Kidney epithelial cell (primary cell): Measurements from ENCODE around the gene VIPR1. TPM values are rescaled to one million over a fixed set of nuclear protein-coding genes. Genes with fewer than 3 reads are reported as not detected.

Source experiments
- DNase-seq: peaks from one replicate; pipeline ENCODE4 v3.0.0-alpha.2; 2010; ENCODE audit warnings: low read depth
- H3K27me3 ChIP-seq: 2 replicates; pipeline ENCODE4 v1.6.0; 2011; ENCODE audit warnings: low read length; ENCODE audit not compliant: control insufficient read depth, insufficient read depth
- H3K36me3 ChIP-seq: 2 replicates; pipeline ENCODE4 v1.5.1; 2011; ENCODE audit warnings: low read length; ENCODE audit not compliant: control insufficient read depth, insufficient read depth
- H3K4me3 ChIP-seq: 2 replicates; pipeline ENCODE4 v1.5.1; 2011; ENCODE audit warnings: low read depth, mild to moderate bottlenecking, control low read depth, low read length
- total RNA-seq: library from RNA; depleted of rRNA; stranded (reverse); fragments of >200 nt; gene quantifications from 2 replicates; pipeline ENCODE4 v1.2.3, GENCODE V29; 2015
- TF ChIP-seq, protein P1 (sequence below): IDR thresholded peaks from 2 replicates; pipeline ENCODE4 v1.5.1; 2011; ENCODE audit warnings: mild to moderate bottlenecking, moderate library complexity, low read length, control low read depth, inconsistent platforms; ENCODE audit not compliant: insufficient read depth, poor library complexity, severe bottlenecking

VIPR1 gene
- total RNA-seq, 1 donor from 2014 or later: 1.3 TPM

DNA sequence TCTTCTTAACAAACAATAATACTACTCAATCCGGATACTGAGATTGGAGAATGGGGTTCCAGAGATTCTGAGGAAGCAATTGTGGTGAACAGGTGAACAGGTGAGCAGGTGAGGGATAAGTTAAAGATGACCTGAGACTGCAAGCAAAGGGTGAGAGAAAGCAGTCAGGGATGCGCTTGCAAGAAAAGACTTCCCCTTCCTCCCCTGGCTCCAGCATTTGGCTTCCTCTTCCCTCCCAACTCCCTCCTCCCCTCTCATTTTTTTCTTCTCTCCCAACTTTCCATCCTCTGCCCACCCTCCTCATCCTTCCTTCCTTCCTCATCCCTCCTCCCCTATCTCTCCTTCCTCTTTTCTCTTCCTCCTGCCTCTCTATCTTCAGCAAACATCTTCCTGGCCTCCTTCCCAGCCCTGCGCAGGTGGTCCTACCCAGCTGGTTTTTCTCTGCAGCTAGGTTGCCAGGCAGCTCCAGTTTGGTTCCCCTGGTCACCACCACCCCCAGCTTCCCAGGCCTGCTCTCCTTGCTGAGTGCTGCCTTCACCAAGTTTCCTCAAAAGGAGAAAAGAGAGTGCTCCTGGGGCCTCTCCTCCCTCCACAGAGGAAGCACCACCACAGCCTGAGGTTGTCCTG, 10.4 kb upstream of the VIPR1 start:
- Histone ChIP-seq H3K36me3 (no peaks in the 10 kb centered on the region), H3K4me3 (no peak overlapping the region), H3K27me3 (peaks cover under 1% of the 10 kb centered on the region)
- no peak for DNase-seq
- TF ChIP-seq, protein P1, sequence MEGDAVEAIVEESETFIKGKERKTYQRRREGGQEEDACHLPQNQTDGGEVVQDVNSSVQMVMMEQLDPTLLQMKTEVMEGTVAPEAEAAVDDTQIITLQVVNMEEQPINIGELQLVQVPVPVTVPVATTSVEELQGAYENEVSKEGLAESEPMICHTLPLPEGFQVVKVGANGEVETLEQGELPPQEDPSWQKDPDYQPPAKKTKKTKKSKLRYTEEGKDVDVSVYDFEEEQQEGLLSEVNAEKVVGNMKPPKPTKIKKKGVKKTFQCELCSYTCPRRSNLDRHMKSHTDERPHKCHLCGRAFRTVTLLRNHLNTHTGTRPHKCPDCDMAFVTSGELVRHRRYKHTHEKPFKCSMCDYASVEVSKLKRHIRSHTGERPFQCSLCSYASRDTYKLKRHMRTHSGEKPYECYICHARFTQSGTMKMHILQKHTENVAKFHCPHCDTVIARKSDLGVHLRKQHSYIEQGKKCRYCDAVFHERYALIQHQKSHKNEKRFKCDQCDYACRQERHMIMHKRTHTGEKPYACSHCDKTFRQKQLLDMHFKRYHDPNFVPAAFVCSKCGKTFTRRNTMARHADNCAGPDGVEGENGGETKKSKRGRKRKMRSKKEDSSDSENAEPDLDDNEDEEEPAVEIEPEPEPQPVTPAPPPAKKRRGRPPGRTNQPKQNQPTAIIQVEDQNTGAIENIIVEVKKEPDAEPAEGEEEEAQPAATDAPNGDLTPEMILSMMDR: no peak

DNA sequence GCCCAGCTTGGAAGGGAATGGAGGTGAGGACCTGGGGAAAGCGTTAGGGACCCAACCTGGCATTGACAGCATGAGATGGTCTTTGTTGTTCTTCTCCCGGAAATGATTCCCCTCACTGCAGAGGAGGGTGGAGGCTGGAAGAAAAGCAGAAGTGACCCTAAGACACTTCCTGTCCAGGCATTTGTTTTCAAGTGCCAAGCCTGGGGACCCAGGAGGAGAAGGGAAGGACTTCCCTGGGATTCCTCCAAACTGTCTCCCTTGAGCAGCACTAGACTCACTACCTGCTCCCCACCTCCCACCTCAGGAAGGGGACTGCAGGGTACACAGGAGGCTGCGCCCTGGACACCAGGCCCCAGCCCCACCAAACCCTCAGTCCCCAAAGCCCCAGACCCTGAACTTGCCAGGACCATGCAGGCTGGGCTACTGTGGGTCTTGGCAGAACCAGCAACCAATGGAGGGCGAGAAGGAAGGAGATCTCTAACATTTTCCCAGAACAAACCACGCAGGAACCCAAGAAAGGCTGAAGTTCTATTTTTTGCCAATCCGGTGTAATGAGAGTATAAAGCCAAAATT, 9.8 kb upstream of the VIPR1 start:
- DNase-seq: no peak
- Histone ChIP-seq H3K27me3 (peaks cover 4% of the 10 kb centered on the region), H3K4me3 (no peak overlapping the region), H3K36me3 (no peaks in the 10 kb centered on the region)
- TF ChIP-seq, protein P1: no peak

DNA sequence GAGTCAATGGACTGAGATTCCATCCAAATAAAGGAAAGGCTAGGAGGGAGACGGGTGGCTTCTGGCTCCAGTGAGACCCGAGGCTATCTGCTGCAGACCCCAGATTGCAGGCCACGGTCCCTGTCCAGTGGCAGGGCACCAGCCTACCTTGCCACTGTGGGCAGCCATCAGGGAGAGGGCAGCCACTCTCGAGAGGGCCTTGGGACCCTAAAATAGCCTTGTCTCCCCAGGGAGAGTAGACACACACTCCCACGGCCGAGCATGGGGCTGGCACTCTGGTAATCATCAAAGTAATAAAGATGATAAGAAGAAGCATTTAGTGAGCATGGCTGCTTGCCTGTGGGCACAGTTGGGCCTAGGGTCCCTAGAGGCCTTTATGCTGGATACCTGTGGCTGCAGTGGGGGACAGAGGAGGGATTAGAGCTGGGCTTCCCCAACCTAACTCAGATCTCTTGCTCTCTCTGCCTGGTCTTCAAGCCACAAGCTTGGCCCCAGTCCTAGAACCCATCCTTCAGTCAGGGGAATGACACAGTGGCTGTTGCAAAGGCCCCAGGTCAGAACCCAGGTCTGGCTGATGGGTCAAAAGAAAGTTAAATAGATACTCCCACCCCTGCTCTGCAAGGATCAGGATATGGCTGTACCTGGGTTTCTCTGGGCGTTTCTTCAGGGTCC, 9.2 kb upstream of the VIPR1 start:
- H3K4me3 ChIP-seq: no peak overlapping the region
- TF ChIP-seq, protein P1: no peak
- no peak for DNase-seq
- peaks cover 5% of the 10 kb centered on the region for H3K27me3 ChIP-seq
- H3K36me3 ChIP-seq: no peaks in the 10 kb centered on the region

DNA sequence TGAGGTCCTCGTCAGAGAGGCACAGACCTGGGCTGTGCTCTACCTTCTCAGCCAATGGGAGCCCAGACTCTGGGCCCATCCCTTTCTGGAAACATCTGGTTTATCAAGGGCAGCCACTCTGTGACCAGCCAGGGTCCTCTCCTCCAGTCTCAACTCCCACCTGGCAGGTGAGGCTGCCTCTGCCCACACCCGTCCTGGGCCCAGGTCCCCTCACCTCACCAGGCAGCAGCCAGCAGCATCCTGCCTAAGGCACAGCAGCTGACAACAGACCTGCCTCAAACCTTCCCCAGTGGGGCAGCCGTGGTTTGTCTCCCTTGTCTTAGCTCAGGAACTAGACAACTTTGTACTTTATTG, 8.7 kb upstream of the VIPR1 start:
- no peak for DNase-seq

DNA sequence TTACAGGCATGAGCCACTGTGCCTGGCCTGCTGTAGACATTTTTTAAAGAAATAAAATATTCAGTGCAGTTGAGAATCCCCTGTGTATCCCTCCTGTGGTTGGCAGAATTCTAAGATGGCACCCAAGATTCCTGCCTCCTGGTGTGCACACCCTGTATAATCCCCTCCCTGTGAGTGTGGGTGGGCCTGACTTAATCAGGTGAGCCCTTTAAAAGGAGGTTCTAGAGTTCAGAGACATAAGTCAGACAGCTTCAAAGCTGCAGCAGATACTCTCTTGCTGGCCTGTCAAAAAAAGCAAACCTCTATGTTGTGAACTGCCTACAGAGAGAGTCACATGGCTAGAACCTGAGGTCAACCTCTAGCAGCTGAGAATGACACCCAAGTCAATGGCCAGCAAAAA, 7.0 kb upstream of the VIPR1 start:
- Histone ChIP-seq H3K36me3 (no peaks in the 10 kb centered on the region), H3K4me3 (no peak overlapping the region), H3K27me3 (peaks cover 20% of the 10 kb centered on the region)
- DNase-seq: no peak
- TF ChIP-seq, protein P1: no peak

More for the DNA sequence above, 8.7 kb upstream of the VIPR1 start:
- H3K4me3 ChIP-seq: no peak overlapping the region
- H3K36me3 ChIP-seq: no peaks in the 10 kb centered on the region
- TF ChIP-seq, protein P1: no peak
- peaks cover 8% of the 10 kb centered on the region for H3K27me3 ChIP-seq
